Lower lobe of right lung (tissue), 2 donors: Measurements from ENCODE around the gene EEFSEC. TPM values are rescaled to one million over a fixed set of nuclear protein-coding genes. Genes with fewer than 3 reads are reported as not detected.

Experiments
- ATAC-seq, 2 donors: fragments of 200-7000 bp; cut with Tn5 transposase; one replicate each; pipeline ENCODE4 v1.9.1; 2020 to 2022; ENCODE audit warnings: mild to moderate bottlenecking in 2 of 2, moderate library complexity in 2 of 2
- DNase-seq: peaks from one replicate; pipeline ENCODE4 v3.0.0-alpha.2; 2020
- H3K27ac ChIP-seq: fragments of 200-600 bp; one replicate; pipeline ENCODE4 v1.8.0; 2022
- H3K27me3 ChIP-seq: fragments of 200-600 bp; one replicate; pipeline ENCODE4 v1.8.0; 2022; ENCODE audit warnings: low read depth
- H3K36me3 ChIP-seq: fragments of 200-600 bp; one replicate; pipeline ENCODE4 v1.8.0; 2022; ENCODE audit warnings: mild to moderate bottlenecking
- H3K4me1 ChIP-seq: fragments of 200-600 bp; one replicate; pipeline ENCODE4 v1.8.0; 2022
- H3K4me3 ChIP-seq: fragments of 200-600 bp; one replicate; pipeline ENCODE4 v1.8.0; 2022; ENCODE audit warnings: mild to moderate bottlenecking
- H3K9me3 ChIP-seq: fragments of 200-600 bp; one replicate; pipeline ENCODE4 v1.8.0; 2022
- intact Hi-C: fragments of 100-400 bp; cut with DNase I; formaldehyde crosslinking; loops from one replicate; pipeline ENCODE4 v1.11.0; 2022
- total RNA-seq: library from RNA; stranded (reverse); fragmentation: NEBNext Ultra II Directional; extraction: Animal tissue kit (Norgen Biotek cat#: 25700); gene quantifications from one replicate; pipeline ENCODE4 v1.2.1, GENCODE V29; 2021
- TF ChIP-seq, protein P1 (sequence below): fragments of 200-600 bp; IDR thresholded peaks from one replicate; pipeline ENCODE4 v1.8.0; 2022; ENCODE audit warnings: antibody characterized with exemption, mild to moderate bottlenecking
- donor health status: DM: no; HTN: yes; CAD: no; lungs with severe emphysema.

Gene EEFSEC
- total RNA-seq, 1 donor from 2014 or later: 15.6 TPM

DNA sequence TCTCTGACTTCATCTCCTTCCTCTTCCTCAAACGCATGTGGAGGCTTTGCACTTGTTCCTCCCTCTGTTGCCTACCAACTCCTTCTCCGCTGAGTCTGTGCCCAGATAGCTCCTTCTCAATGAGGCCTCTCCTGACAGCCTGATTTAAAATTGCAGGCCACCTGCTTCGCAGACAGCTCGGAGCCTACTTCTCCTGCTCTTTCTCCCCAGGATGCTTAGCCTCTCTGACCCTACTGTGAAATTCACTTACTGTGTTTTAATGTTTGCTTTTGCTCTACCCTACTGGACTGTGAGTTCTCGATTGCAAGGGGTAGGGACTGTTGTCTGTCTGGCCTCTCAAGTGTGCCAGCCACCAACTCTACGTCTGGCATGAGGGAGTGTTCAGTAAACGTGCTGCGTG is 83.4 kb downstream of the EEFSEC start:
- TF ChIP-seq, protein P1, sequence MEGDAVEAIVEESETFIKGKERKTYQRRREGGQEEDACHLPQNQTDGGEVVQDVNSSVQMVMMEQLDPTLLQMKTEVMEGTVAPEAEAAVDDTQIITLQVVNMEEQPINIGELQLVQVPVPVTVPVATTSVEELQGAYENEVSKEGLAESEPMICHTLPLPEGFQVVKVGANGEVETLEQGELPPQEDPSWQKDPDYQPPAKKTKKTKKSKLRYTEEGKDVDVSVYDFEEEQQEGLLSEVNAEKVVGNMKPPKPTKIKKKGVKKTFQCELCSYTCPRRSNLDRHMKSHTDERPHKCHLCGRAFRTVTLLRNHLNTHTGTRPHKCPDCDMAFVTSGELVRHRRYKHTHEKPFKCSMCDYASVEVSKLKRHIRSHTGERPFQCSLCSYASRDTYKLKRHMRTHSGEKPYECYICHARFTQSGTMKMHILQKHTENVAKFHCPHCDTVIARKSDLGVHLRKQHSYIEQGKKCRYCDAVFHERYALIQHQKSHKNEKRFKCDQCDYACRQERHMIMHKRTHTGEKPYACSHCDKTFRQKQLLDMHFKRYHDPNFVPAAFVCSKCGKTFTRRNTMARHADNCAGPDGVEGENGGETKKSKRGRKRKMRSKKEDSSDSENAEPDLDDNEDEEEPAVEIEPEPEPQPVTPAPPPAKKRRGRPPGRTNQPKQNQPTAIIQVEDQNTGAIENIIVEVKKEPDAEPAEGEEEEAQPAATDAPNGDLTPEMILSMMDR: no peak
- intact Hi-C loops: no loop called here
- ATAC-seq: peak; percentile 14 to 57

DNA sequence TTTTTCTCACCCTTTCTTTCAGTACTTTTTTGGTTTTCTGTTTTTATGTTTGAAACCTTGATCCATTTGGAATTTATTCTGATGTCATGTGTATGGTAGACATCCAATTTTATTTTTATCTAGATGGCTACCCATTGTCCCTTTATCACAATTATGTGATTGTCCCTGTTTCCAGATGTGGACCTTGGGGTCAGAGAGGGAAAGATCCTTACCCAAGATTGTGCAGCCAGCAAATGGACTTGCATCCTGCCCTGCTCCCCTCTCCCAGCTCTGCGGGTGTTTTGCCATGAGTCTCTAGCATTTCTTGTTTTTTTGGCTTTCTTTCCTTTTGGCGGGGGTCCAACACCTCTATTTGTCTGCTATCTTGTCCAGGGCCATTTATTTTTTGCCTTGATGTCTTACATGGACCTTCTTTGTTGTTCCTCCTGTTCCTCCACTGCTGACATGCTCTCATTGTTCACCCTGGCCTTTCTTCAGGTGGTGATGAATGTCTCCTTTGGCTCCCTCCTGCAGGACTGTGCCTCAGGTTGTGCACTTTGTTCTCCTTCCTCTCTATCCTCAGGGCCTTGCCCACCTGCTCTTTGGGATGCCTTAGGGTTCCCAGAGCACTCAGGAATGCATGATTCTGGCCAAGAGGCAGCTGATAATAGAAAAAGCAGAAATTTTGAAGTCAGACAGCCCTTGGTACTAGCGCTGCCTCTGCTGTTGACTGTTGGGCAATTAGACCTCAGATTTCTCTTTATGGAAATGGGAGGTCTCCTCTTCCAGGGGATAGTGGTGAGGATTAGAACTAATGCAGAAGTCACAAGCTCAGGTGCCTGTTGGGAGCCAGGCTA is 84.3 kb downstream of the EEFSEC start:
- DNase-seq (no peak), ATAC-seq (no peak)
- H3K36me3 ChIP-seq: no peaks in the 10 kb centered on the region
- TF ChIP-seq, protein P1: no peak
- intact Hi-C loops: no loop called here
- H3K4me3 ChIP-seq: no peak overlapping the region
- no peak overlapping the region for H3K27ac ChIP-seq
- no peaks in the 10 kb centered on the region for H3K9me3 ChIP-seq
- no peaks in the 10 kb centered on the region for H3K27me3 ChIP-seq
- peaks cover 2% of the 10 kb centered on the region for H3K4me1 ChIP-seq

More for the DNA sequence above, 83.4 kb downstream of the EEFSEC start:
- no peak overlapping the region for H3K4me3 ChIP-seq
- peaks cover 6% of the 10 kb centered on the region for H3K4me1 ChIP-seq
- no peak for DNase-seq
- no peaks in the 10 kb centered on the region for H3K9me3 ChIP-seq
- H3K27ac ChIP-seq: no peak overlapping the region
- H3K36me3 ChIP-seq: no peaks in the 10 kb centered on the region
- H3K27me3 ChIP-seq: no peaks in the 10 kb centered on the region

DNA sequence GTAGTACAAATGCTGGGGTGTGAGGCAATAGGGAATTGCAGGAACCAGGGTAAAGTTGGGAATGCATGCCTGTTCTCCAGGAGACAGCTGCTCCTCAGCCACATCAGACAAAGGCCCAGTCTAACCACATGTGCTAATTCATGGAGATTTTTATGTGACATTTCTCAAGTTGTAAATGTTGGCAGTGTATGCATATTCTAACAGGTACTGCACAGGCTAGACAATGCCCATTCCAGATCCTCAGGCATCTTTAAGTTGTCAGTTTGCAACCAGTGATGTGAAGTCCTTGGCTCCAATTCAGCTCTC is 84.9 kb downstream of the EEFSEC start:
- Histone ChIP-seq H3K4me3 (no peak overlapping the region), H3K27ac (no peak overlapping the region), H3K9me3 (no peaks in the 10 kb centered on the region), H3K36me3 (no peaks in the 10 kb centered on the region), H3K4me1 (no peaks in the 10 kb centered on the region), H3K27me3 (no peaks in the 10 kb centered on the region)
- TF ChIP-seq, protein P1: no peak
- DNase-seq (no peak), ATAC-seq (no peak)
- intact Hi-C loops: no loop called here

DNA sequence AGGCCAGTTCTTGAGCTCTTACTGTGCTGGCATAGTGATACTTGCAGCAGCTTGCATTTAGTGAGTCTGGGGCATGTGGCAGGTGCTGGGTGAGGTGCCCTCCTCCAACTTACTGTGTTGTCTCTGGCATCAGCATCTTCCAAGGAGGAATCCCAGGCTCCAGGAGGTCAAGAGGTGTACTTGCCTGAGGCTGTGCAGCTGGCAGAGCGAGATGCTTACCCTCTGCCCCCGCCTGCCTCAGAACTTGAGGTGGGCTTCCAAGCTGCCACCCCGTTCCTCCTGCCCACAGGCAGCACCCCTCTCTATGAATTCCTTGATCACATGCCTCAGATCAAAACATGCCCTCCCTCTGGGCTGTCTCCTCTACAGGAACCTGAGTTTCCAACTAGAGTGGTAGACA is 86.0 kb downstream of the EEFSEC start:
- Histone ChIP-seq H3K9me3 (no peaks in the 10 kb centered on the region), H3K36me3 (no peaks in the 10 kb centered on the region), H3K4me3 (no peak overlapping the region), H3K27me3 (no peaks in the 10 kb centered on the region), H3K4me1 (no peaks in the 10 kb centered on the region), H3K27ac (no peak overlapping the region)
- DNase-seq: no peak
- intact Hi-C loops: no loop called here
- TF ChIP-seq, protein P1: no peak
- ATAC-seq: no peak

DNA sequence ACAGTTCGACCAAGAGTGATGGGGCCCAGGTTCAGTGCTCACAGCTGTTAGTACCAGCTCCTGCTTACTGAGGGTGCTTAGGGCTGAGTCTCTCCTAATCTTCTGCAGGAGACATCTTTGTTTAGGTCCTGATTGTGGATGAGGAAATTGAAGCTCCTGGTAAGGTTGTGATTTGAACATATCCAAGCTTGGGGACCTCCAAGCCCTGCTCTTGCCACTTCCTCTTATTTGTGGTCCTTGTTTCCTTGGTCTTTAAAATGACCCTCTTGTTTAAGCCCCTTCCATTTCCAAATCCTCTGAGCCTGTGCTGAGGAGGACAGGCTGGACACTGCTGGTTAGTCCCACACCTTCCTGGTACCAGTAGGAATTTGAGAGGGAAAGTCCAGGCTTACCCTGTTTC is 87.0 kb downstream of the EEFSEC start:
- Histone ChIP-seq H3K4me3 (no peak overlapping the region), H3K27me3 (no peaks in the 10 kb centered on the region), H3K9me3 (no peaks in the 10 kb centered on the region), H3K4me1 (no peaks in the 10 kb centered on the region), H3K36me3 (no peaks in the 10 kb centered on the region), H3K27ac (no peak overlapping the region)
- ATAC-seq (no peak), DNase-seq (no peak)
- intact Hi-C loops: no loop called here
- TF ChIP-seq, protein P1: no peak
